Fibroblast of skin of right quadriceps (primary cell): ENCODE data around the gene COX6B2.
A peak's percentile ranks its signal among the peaks of the same experiment; 100 is the strongest.

Experiments
- DNase-seq: peaks from one replicate; pipeline ENCODE4 v3.0.0-alpha.2; 2013

Gene COX6B2

DNA sequence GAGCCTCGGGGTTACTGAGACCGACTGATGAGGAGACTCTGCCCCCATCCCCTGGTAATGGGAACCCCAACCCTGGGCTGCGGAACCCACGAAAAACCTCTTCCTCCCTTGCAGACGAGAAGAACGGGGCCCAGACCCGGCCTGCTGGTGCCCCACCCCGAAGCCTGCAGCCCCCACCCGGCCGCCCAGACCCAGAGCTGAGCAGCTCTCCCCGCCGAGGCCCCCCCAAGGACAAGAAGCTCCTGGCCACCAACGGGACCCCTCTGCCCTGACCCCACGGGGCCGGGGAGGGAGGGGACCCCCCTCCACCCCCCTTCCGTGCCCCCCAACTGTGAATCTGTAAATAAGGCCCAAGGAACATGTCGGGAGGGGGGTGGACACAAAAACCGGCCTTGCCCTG lies 42.7 kb downstream of the COX6B2 start:
- DNase-seq: no peak

GRCh38 chr19:55311397-55311796 lies 43.1 kb downstream of the COX6B2 start:
- no peak for DNase-seq

DNA sequence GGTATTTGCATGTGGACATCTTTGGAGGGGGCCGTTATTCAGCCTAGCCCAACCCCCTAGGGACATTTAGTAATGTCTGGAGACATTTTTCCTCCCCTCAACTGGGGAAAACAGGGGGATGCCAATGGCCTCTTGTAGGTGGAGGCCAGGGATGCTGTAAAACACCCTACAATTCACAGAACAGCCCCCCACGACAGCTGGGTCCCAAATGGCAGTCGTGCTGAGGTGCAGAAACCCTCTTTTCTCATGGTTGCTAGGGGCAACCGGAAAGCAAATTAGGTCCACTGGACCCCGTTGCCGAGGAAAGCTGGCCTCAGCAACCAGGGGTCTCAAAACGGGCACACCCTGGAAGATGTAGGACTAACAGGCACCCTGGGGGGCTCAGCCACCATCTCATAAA lies 44.0 kb downstream of the COX6B2 start:
- DNase-seq: no peak

DNA sequence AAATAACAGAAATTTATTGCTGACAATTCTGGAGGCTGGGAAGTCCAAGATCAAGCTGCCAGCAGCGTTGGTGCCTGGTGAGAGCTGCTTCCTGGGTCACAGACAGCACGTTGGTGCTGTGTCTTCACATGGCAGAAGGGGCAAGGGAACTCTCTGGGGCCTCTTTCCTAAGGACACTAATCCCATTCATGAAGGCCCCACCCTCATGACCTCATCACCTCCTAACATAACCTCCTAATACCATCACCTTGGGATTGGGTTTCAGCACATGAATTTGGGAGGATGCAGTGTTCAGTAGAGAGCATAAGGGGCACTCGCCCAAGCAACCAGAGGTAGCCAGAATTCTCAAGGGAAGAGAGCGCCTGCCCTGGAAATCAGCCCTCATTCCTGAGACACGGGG lies 45.1 kb downstream of the COX6B2 start:
- DNase-seq: no peak

- DNase-seq: no peak
Observed at GRCh38 chr19:55308281-55308680, 46.2 kb downstream of the COX6B2 start.

DNA sequence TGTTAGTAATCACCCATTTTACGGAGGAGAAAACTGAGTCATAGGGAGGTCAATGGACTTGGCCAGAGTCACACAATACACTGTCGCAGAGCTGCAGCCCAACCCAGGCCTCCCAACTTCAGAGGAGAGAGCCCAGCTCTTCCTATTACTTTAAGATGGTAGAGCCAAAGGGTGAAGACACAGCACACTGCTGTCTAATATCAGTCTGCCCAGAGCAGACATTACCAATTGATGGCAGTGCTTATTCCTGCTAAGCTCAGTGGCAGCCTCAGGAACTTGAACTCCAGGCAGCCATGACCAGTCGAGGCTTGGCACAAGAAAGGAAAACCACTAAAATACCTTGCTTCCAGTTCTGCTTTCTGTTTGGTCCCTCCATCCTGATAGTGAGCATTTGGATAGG lies 47.8 kb downstream of the COX6B2 start:
- DNase-seq: no peak

GRCh38 chr19:55305983-55306562 lies 48.4 kb downstream of the COX6B2 start:
- DNase-seq: no peak

DNA sequence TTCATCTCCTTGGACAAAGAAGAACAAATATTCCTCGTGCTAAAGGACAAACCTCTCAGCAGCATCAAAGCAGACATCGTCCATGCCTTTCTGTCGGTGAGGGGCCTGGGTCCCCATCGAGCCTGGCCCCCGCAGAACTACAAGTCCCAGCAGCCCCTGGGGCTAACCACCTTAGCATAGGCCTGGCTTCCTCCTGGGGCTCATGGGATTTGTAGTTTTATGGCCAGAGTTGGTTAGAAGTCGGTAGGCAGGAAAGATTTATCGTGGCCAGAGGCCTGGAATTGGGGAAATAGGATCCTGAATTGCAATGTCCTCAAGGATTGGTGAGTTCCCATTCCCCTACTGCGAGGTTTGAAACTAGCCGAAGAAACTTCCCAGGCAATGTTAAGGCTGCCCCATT lies 49.0 kb downstream of the COX6B2 start:
- DNase-seq: no peak

DNA sequence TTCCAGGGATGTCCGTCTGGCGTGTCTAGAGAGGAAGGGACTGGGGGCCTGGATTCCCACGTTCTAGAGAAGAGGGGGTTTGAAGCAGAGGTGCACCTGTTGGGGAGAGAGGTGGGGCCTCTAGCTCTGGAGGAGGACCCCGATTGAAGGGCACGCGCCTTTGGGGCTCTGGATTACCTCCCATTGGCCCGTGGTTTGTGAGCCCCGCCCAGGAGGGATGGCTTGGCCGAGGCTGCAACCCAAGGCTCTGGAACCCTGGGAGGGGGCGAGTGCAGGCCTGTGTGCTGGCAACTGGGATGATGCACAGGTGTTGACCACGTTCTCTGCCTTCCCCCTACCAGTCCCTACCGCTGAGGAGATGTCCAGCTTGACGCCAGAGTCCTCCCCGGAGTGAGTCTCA lies 49.5 kb downstream of the COX6B2 start:
- DNase-seq: no peak

- no peak for DNase-seq
Observed at GRCh38 chr19:55304279-55304978, 50.1 kb downstream of the COX6B2 start.

- no peak for DNase-seq
Observed at GRCh38 chr19:55303477-55303876, 51.0 kb downstream of the COX6B2 start.

- no peak for DNase-seq
Observed at GRCh38 chr19:55302318-55302703, 52.2 kb downstream of the COX6B2 start.

- DNase-seq: peak; percentile 68
Observed at GRCh38 chr19:55301459-55302317, 52.8 kb downstream of the COX6B2 start.

GRCh38 chr19:55300886-55301458 lies 53.5 kb downstream of the COX6B2 start:
- DNase-seq: no peak

- no peak for DNase-seq
Observed at GRCh38 chr19:55299991-55300390, 54.5 kb downstream of the COX6B2 start.
